Cardiac muscle cell (in vitro differentiated cells and primary cell): ENCODE data around the gene PPP4R2. TPM values are rescaled to one million over a fixed set of nuclear protein-coding genes. Genes with fewer than 3 reads are reported as not detected.
A peak's percentile ranks its signal among the peaks of the same experiment; 100 is the strongest.

Source experiments
- DNase-seq, 2 donors: peaks; one replicate each; pipeline versions ENCODE4 v3.0.0 to v3.0.0-alpha.2; 2010 to 2017; ENCODE audit warnings: low read depth in 1 of 2, low spot score in 1 of 2
- H3K27ac ChIP-seq: fragments of 200-600 bp; sonication (generic); 2 replicates; pipeline ENCODE4 v1.5.1; 2016
- H3K27me3 ChIP-seq: fragments of 200-600 bp; sonication (generic); 2 replicates; pipeline ENCODE4 v1.6.0; 2016; ENCODE audit warnings: control low read depth
- H3K36me3 ChIP-seq: fragments of 200-600 bp; sonication (generic); 2 replicates; pipeline ENCODE4 v1.5.1; 2016; ENCODE audit warnings: control low read depth
- H3K4me1 ChIP-seq: fragments of 200-600 bp; sonication (generic); 2 replicates; pipeline ENCODE4 v1.8.1; 2017; ENCODE audit warnings: low read depth, mild to moderate bottlenecking, mixed run types
- H3K4me3 ChIP-seq: fragments of 200-600 bp; sonication (generic); 2 replicates; pipeline ENCODE4 v1.5.1; 2016; ENCODE audit warnings: mild to moderate bottlenecking
- H3K9me3 ChIP-seq: fragments of 200-600 bp; sonication (generic); 2 replicates; pipeline ENCODE4 v1.5.1; 2017; ENCODE audit warnings: low read depth, mild to moderate bottlenecking, control low read depth
- polyA plus RNA-seq: library from polyadenylated mRNA; unstranded; fragments of >200 nt; fragmentation: Nextera tagmentation; extraction: Ambion mirVana; gene quantifications from 2 replicates; pipeline ENCODE4 v1.2.1, GENCODE V29; 2016
- total RNA-seq: library from RNA; depleted of rRNA; stranded (reverse); fragments of >200 nt; gene quantifications from 2 replicates; pipeline ENCODE4 v1.2.3, GENCODE V29; 2016
- TF ChIP-seq, protein P1 (sequence below): IDR thresholded peaks from 2 replicates; pipeline ENCODE4 v1.5.1; 2012; ENCODE audit warnings: low read depth, mild to moderate bottlenecking, low read length

Gene PPP4R2
- total and polyA plus RNA-seq, 2 experiments from 2014 or later, result 44.8 to 49.1 TPM

DNA sequence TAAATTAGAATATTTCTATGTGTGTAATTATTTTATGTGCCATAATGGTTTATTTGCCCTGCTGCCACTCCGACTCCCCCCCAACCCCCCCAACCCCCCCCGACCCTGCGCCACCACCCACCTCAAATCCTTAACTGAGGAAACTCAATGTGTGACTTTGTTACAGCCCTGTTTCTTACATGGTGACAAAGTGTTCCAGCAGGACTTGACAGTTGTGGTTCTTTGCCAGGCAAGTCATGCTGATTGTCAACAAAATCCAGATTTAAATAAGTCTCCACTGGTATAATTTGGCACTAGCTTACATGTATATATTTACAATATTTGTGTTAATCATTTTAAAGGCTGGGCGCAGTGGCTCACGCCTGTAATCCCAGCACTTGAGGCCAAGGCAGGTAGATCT, 72.6 kb downstream of the PPP4R2 start:
- TF ChIP-seq, protein P1, sequence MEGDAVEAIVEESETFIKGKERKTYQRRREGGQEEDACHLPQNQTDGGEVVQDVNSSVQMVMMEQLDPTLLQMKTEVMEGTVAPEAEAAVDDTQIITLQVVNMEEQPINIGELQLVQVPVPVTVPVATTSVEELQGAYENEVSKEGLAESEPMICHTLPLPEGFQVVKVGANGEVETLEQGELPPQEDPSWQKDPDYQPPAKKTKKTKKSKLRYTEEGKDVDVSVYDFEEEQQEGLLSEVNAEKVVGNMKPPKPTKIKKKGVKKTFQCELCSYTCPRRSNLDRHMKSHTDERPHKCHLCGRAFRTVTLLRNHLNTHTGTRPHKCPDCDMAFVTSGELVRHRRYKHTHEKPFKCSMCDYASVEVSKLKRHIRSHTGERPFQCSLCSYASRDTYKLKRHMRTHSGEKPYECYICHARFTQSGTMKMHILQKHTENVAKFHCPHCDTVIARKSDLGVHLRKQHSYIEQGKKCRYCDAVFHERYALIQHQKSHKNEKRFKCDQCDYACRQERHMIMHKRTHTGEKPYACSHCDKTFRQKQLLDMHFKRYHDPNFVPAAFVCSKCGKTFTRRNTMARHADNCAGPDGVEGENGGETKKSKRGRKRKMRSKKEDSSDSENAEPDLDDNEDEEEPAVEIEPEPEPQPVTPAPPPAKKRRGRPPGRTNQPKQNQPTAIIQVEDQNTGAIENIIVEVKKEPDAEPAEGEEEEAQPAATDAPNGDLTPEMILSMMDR, result no peak
- Histone ChIP-seq H3K27ac (no peak overlapping the region), H3K4me3 (no peak overlapping the region)

DNA sequence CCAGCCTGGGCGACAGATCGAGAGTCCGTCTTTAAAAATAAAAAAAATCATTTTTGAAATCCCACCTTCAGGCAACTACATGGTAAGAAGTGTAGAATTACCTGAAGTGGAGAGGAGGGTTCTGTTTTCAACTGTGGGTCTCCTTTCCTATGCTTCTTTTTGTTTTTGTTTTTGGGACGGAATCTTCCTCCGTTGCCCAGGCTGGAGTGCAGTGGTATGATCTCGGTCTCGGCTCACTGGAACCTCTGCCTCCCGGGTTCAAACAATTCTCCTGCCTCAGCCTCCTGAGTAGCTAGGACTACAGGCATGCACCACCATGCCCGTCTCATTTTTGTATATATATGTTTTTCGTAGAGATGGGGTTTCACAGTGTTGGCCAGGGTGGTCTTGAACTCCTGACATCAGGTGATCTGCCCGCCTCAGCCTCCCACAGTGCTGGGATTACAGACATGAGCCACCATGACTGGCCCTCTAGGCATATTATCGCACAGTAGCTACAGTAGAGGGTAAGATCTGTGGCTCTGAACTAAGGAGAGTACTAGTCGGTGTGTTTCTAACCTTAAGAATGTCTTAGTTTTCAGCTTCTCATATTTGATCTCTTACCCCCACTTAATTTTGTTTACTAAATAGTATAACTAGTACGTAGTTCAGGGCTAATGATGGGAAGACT, 73.3 kb downstream of the PPP4R2 start:
- Histone ChIP-seq H3K4me3 (no peak overlapping the region), H3K36me3 (peaks cover 19% of the 10 kb centered on the region), H3K27me3 (no peaks in the 10 kb centered on the region), H3K27ac (no peak overlapping the region), H3K4me1 (peaks cover 6% of the 10 kb centered on the region), H3K9me3 (no peaks in the 10 kb centered on the region)
- no peak for DNase-seq
- TF ChIP-seq, protein P1, result no peak

More for the DNA sequence above, 72.6 kb downstream of the PPP4R2 start:
- Histone ChIP-seq H3K9me3 (no peaks in the 10 kb centered on the region), H3K27me3 (no peaks in the 10 kb centered on the region), H3K4me1 (peaks cover 6% of the 10 kb centered on the region), H3K36me3 (peaks cover 25% of the 10 kb centered on the region)
- DNase-seq, result no peak

DNA sequence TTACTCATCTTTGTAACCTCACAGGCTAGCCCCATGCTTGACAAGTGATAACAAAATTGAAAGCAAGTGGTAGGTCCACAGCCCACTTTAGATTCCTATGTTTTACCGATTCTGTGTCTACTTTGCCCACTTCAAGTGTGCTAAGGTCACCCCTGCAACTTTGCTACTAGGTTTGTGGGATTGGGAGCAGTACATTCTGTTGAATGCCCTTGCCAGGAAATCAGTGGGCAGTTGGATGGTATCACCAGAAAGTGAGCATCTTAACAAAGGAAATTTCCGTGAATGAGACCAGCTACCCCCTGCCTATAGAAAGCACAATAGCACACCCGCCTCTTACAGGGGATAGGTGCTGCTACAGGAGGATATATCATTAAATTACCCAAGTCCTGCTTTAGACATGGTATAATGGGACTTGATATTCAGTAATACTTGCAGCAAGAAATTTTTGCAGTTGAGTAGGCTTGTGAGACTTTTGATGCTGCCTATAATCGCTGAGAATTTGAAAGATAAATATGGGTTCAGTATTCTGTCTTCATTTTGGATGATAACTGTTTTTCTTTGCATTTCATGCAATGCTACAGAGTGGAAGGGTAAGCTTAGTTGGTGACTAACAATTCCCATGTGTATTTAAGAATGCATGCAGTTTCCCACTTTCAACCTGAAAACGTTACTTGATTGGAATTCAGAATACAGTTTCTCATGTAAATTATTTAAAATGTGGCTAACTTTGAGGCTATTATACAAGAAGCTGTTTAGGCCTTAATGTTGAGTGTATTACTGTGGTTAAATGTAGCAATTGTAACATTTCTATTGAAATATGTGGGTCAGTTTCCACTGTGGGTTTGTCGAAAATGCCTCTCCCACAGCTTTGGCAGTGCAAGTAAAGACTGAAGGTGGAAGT, 74.3 kb downstream of the PPP4R2 start:
- Histone ChIP-seq H3K36me3 (peaks cover 16% of the 10 kb centered on the region), H3K27me3 (no peaks in the 10 kb centered on the region), H3K4me1 (peaks cover 6% of the 10 kb centered on the region), H3K4me3 (no peak overlapping the region), H3K27ac (peak overlapping the region; percentile 36), H3K9me3 (no peaks in the 10 kb centered on the region)
- TF ChIP-seq, protein P1, result no peak
- DNase-seq, result peak in 1 of 2 donors; percentile 69

DNA sequence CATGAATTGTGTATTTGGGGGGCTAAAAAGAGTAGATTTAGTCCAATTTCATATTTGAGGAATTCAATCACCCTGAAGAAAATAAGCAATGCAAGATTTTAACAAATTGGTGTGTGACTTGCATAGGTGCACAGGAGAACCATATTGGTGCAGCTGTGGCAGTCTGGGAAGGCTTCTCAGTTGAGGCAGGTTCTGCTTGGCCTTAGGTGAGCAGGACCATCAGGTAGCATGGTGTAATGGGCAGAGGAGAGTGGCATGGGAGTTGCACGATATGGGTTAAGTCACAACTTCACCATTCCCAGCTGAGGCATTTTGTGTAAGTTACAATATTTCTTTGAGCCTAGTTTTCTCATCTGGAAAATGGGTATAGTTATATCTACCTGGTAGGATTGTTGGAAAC, 75.3 kb downstream of the PPP4R2 start:
- Histone ChIP-seq H3K36me3 (peaks cover 8% of the 10 kb centered on the region), H3K4me1 (peaks cover 6% of the 10 kb centered on the region), H3K4me3 (no peak overlapping the region), H3K9me3 (no peaks in the 10 kb centered on the region), H3K27me3 (no peaks in the 10 kb centered on the region), H3K27ac (no peak overlapping the region)
- TF ChIP-seq, protein P1, result no peak
- no peak for DNase-seq

DNA sequence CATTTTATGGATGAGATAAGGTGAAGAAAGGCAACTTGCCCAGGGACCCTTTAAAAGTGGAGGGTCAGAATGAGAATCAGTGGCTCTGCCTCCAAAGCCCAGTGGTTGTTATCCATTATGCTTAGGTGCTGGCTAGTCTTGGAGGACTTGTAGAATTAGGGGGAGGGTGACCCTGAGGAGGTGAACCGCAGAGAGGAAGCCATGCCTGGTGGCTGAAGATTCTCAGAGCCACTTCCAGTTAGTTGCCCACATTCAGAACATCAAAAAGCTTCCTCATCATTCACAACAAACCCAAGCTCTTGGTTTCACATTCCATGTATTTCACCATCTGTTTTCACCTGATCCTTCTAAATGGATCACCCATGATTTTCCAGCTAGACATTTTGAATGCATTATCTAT, 76.0 kb downstream of the PPP4R2 start:
- peaks cover 1% of the 10 kb centered on the region for H3K36me3 ChIP-seq
- no peak for DNase-seq
- H3K27me3 ChIP-seq, result no peaks in the 10 kb centered on the region
- H3K4me3 ChIP-seq, result no peak overlapping the region
- no peak overlapping the region for H3K27ac ChIP-seq
- TF ChIP-seq, protein P1, result no peak
- H3K9me3 ChIP-seq, result no peaks in the 10 kb centered on the region
- H3K4me1 ChIP-seq, result peaks cover 6% of the 10 kb centered on the region
